CD4-positive, alpha-beta T cell treated with Interleukin-4 for 4 hours (primary cell): ENCODE results near the gene SEMA7A.

Experiments
- DNase-seq: peaks from one replicate; pipeline ENCODE4 v3.0.0-alpha.2; 2020

The SEMA7A gene

DNA sequence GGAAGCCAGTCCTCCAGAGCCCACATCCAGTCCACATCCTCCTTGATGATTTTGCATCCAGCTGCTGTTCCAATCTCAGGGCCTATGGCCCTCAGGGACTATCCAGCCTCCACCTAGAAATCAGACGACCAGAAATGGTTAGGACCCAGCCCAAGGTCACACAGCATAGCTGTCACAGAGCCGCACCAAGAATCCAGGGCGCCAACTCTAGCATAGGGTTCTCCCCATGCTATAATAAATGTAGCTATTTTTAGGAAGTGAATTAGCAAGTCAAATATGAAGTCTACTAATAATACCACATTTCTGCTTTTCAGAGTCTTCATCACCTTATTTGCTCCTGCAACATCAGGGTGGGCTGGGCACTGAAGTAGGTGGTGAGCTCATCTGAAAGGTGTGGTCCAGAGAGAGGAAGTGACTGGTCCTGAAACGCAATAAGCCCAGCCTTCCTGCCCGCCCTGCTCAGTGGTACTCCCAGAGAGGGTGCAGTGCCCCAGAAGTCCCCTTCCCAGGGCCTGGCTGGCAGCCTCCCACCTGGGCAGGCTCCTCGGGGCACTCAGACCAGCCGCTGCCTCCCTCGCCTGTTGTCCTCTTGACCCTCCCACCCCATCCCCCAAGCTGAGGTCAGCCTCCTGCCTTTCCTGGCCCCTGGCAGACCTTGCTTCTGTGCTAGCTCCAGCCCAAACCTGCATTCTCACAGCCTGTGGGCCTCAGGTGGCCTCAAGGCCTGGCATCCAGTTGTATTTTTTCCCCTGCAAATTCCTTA, 48.7 kb downstream of the SEMA7A start:
- peak; percentile 55 for DNase-seq

DNA sequence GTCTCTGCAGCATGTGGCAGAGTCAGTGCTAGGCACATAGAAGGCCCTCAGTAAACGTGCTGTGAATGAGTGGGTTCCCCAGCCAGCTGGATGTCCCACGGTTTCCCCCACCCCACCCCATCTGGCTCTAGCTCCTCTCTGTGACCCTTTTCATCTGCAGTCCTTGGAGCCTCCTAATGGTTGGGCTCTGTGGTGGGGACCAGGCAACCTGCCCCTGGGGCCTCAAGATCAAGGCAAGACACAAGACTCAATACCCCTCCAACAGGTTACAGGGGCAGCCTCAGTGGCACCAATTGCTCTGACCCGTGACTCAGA, 49.2 kb downstream of the SEMA7A start:
- DNase-seq = no peak

DNA sequence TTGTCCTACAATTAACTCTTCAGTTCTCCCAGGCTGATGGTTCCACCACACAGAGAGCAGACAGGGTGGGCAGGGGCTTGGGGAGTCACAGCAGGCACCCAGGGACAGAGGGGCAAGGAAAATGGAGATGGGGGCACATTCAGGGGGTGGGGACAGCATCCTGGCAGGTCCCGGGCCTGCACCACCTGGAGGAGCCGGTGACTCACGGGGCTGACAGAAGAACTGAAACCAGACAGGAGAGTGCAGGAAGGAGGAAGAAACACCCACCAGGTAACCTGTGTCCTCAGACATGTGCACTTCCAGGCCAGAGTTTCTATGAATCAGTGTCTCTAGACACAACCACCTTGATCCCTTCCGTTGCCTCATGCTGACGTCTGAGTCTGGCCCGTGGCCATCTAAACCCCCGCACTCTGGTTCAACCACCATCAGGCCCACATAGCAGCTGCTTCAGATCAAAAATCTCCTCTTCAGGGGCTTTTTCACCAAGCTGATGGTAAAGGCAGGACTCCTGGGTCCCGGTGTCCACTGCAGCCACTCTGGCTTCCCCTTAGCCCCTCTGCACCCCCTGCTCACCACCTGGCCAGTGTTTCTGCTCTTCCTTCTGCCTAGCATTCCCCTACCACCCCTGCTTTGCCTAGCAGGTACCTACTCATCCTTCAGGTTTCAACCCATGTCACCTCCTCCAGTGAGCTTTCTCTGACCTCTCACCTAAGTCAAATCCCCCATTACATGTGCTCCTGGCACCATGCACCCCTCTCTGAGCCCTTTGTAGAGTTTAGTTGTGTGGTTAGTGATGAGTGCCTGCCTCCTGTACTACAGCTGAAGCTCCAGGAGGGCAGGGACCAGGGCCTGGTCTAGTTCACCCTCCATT, 49.8 kb downstream of the SEMA7A start:
- peak; percentile 60 for DNase-seq

DNA sequence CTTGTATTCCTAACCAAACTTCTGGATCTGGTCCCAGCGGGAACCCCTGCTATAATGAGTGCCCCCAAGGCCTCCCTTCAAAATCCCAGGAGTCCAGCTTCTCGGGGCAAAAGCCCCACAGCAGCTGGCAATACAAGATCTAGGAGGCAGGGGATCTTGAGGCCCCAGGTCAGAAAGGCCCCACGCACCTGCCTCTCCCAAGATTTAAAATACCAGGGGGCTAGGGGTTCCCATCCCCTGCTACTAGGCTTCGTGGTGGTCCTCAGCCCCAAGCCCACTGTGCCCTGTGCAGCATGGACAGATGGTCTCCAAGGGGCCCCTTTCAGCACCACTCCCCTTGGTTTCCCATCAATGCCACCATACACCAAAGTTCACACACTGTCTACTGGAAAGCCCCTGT, 50.5 kb downstream of the SEMA7A start:
- DNase-seq = no peak

DNA sequence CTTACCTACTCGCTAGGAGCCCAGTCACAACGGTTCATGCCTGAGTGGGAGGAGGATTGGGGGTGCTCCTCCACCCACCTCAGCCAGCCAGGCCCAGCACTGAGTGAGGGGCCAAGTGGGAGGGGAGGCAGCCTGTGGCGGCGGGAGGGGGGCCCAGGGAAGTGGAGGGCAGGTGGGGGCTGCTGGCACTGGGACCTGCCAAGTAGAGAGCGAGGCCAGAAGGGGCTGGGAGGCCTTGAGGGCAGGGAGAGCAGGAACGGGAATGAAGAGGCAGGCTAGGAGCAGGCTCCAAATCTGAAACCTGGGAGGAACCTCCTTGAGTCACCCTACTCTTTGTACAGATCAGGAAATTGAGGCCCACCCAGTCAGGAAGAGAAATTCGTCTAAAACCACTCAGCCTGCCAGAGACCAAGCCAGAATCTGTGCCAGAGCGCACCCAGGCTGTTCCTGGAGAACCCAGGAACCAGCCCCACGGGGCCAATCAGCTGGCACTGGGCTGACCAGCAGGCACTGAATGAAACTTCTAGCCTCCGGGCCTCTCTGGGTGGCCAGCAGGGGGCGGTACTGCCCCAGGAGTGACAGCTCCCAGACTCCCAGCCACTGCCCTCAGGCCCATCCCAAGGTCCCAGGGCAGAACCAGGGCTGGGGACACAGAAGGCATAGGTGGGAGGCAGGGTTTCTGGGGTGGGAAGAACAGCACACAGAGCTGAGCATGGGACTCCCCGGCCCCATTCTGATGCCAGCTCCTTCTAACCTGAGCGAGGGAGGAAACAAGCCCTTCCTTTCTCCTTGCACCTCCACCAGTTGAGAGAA, 51.5 kb downstream of the SEMA7A start:
- DNase-seq = peak; percentile 65

DNA sequence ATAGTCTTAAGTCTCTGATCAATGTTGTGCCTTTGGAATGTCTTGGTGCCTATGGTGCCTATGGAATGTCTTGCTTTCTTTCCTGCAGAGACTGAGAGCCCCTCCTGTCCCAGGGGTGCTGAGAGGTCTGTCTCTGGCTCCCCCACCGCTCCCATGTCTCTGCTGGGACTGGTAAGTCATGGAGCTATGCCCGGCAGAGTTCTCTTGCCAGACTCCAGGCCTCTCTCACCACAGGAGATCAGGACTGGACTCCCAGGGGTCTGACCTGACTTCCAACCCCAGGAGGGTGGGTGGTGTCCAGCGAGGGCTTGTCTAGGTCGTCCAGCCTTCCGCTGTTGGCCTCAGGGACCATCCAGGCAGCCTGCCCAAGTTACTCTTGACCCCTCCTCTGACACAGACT, 52.3 kb downstream of the SEMA7A start:
- DNase-seq = no peak

DNA sequence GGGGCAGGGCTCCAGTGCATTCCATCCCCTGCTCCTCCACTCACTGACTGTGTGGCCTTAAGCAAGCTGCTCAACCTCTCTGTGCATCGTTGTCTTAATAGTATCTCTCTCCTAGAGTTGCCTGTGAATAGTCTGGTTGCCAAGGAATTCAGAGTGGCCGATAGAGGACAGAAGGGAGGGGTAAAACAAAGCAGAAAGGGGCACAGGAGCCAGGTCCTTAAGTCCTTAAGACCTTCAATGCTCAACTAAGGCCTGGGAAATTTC, 52.6 kb downstream of the SEMA7A start:
- no peak for DNase-seq

DNA sequence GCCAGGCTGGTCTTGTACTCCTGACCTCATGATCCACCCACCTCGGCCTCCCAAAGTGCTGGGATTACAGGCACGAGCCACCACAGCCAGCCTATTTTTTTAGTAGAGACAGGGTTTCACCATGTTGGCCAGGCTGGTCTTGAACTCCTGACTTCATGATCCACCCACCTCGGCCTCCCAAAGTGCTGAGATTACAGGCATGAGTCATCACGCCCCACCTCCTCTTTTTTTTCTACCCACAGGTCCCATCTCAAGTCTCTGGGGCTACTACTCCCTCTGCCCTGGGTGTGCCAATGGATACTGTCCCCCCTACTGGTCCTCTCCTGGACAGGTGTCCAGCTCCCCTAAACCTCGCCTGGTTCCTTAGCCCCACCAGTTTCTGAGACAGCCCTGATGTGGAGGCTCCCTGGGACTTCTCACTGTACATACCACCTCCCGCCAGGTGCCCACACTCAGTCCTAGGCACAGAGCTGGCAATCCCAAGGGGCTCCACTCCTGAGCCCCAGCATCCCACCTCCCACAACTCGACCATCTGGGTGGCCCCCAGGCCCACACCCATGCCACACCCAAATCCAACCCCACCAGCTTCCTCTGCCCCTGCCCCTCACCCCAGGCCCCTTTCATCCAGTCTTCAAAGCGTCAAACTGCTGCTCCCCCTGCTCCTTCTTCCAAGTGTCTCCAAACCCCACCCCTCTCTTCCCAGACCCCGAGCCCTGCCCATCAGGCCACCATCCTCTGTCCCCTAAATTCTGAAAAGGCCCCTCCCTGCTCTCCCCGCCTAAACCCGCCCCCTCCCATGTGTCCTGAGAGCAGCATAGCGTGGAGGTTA, 53.2 kb downstream of the SEMA7A start:
- DNase-seq = no peak

DNA sequence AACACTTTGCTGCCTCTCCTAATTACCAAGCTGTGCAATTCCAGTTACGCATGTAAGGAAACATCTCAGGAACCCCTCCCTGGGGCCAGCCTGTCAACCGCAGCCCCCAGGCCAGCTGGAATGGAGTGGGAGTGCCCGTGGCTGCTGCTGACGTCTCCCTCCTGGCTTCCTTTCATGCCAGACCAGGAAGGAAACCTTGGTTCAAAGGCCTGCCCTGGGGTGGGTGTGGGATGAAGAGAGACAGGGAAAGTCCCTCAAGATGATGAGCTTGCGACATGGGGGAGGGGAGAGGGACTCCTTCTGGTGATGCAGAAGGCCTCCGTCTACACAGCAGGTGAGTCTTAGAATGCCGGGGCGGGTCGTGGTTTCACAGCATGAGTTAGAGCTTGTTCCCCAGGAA, 54.9 kb downstream of the SEMA7A start:
- no peak for DNase-seq

DNA sequence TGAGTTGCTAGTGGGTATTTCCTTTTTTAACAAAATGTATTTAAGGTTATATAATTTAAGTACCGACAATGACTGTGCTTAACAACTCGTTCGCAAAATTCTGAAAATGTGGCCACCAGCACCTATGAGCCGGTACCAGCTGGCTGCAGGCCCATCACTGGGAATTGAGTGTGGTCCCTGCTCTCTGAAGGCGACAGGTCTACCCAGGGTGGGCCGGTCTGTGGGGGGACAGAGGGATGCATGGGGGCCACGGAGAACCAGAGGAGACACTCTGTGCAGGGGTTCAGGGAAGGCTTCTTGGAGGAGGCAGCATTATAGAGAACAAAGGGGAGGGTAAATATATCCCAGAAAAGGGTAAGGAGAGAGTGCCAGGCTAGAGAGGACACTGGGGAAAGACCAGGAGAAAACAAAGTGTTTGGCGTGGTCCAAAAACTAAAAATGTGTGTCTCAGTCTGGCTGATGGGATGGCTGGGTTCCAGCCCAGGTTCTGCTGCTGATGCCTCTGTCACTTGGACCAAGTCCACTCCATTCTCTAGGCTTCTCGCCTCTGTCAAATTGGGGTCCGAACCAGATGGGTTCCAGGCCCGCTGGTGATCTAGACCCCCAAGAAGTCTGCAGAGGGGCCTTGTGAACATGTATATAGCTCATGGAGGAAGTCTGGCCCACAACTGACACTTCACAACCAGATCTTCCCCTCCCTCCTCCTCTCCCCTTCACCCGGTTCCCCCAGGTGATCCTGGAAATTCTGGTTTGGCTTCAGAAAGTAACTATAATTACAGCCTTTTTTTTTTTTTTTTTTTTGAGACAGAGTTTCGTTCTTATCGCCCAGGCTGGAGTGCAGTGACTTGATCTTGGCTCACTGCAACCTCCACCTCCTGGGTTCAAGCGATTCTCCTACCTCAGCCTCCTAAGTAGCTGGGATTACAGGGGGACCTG, 55.7 kb downstream of the SEMA7A start:
- no peak for DNase-seq

DNA sequence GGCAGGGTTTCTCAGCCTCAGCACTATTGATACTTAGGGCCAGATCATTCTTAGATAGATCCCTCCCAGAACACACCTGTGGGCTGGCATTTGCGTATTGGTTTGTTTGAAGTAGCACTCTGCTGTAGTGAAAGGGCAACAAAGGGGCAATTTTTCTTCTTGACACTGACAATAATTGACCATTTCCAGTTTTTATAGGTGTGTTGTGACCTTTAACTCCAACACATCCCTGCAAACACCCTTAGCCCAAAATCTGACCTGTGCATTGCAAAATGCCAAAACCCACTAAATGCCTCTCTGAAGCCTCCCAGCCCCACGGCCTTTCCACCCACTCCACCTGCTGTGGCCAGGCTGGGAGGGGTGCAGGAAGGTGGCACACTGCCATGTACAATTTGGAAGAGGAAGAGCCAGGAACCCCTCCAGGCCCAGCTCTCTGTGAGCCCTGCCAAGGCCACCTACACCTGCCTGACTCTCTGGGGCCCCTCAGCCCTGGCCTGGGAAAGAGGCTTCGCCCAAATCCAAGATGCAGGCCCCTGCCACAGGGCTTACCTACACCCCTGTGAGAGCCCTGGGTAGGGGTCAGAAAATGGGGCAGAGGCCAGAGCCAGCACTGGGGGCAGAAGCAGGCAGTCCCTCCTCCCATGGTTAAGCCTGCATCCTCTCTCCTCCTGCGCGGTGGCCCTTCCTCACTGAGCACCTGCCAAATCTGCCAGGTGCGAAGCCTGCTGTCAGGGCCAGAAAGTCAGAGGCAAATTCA, 56.8 kb downstream of the SEMA7A start:
- no peak for DNase-seq

DNA sequence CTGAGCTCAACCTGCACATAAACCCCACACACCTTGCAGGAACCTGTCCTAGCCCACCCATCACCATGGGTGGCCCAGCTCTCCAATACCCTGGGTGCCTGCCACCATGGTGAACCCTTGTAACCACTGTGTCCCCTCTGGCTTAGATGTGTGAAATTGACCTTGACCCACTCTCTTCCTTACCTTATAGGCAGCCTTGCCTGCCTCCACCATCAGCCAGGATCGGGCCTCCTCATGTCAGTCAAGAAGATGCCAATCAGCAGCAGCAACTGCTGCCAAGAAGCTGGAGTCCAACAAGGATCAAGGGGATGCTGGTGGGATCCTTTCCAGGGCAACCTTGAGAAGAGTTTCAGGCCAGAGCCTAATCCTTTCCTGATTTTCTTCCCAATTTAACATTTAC, 57.5 kb downstream of the SEMA7A start:
- DNase-seq = no peak

DNA sequence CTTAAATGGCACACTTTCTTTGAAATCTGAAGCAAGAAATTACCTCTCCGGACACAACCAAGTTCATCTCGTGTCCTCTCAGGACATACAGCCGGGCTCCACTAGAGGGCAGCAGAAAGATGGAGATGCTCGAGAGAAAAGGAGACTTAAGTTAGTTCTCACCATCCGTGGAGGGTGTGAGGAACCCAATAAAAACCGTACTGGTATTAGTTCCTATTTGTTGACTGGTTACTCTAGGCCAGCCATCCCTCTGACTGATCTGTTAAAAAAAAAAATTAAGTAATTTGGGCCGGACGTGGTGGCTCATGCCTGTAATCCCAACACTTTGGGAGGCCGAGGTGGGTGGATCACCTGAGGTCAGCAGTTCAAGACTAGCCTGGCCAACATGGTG, 58.5 kb downstream of the SEMA7A start:
- DNase-seq = peak; percentile 84

DNA sequence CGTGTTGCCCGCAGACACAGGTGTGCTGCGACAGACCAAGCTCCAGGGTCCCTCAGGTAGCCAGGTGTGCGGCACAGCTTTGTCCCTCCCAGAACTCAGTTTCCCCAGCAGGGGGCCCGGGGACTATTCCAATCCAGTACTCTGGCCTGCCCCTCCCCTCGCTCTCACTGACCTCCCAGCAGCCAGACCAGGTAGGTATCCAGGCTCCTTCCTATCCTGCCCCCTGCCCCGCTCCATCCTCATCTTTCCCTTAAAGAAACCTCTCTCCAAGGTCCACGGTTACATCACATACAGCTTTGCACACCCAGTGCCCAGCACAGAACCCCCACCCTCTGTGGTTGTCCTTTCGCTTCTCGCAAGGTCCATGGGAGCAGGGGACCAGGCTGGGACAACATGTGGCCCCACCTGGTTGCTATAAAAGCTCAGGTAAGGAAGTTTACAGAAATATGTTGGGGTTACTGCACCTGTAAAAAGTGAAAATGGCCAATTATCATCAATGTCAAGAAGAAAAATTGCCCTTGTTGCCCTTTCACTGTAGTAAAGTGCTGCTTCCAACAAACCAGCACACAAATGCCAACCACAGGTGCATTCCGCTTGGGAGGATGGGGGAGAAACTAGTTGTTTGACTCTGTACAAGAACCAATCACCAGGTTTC, 59.0 kb downstream of the SEMA7A start:
- no peak for DNase-seq

DNA sequence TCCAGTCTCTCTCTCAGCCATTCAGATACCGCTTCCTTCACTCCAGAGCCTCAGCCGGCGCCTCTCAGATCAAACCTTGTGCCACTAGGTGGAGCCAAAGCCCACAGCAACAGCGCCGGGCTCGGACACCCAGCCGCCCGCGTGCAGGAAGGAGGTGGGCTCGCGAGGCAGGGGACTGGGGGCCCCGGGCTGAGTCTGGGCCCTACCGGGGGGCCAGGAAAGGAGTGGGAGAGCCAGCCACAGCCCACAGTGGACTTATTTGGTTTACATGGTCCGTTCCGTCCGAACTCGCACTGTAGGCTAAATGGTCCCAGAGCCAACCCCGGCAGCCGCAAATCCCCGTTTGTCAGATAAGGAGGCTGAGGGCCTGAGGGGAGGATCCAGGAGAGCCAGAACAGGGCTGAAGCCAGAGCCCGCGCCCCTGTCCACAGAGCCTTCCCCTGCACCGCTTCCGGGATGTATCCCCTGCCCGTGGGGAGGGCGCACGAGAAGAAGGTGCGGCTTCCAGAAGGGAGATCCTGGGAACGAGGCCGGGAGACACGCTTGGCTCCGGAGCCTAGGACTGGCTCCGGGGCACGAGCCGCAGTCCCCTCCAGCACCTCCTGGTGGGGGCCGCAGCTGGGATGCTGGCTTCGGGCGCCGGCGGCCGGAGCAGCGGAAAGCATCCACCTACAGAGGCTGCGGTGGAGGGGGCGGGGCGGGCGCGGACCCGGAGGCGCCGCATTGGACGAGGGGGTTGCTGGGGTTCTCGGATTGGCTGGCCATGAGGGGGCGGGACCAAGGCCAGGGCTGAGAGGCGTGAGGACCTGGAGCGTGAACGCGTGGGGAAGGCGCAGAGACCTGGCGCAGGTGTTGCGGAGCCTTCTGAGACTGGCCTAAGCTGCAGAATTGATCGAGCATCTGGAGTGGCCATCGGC, 59.8 kb downstream of the SEMA7A start:
- peak; percentile 92 for DNase-seq

DNA sequence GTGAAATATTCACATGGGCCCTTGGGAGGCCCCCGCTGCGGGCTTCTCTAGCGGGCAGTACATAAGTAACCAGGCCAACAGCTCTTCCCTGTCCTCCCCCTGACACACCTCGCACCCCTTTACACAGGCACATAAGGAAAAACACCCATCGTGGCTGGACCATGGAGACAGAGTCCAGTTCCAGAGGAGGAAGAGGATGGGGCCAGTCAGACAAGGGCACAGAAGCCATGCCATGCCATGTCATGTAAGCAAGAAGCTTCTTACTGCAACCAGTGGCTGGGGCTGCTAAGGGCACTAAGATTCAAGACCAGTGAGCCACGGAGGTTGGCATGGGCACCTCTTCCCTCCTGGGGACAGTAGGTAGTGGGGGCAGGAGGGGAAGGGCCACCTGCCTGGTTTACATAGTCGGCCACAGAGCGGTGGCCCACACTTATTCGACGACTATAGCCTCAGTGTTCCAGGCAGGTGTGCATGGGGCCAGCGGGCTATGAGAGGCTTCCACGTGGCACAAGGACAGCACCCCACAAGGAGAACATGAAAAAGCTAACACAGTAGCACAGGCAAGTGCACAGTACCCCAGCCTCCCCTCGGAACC, 60.6 kb downstream of the SEMA7A start:
- no peak for DNase-seq

DNA sequence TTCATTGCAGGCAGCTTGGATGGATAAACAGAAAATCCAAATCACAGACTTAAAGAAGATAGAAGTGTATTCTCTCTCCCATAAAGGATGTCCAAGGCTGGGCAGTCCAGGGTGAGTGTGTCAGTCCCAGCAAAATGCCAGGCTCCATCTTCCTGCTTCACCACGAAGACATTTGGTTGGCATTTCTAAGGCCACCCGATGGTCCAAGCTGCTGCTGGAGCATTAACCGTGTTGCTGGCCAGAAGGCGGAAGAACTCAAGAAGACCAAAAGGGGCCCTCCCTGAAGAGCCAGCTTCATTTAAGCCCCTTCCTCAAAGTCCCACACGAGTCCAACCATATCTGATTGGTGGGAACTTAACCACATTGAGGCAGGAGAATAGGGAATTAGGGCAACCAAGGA, 63.3 kb downstream of the SEMA7A start:
- no peak for DNase-seq

DNA sequence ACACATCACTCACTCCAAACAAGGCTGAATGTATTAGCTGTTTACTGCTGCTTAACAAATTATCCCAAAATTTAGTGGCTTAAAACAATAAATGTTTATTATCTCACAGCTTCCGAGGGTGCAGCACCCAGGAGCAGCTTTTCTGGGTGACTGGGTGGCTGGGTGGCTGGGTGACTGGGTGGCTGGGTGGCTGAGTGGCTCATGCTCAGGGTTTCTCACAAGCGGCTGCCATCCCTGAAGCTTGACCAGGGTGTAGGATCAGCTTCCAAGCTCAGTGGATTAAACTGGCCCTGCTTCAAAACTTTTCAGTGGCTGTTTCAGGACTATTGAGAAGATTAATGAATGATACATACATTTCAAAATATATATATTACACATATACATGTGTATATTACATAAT, 64.0 kb downstream of the SEMA7A start:
- DNase-seq = no peak
